Sigmoid colon (tissue), 3 donors: ENCODE data around the gene SND1.

Experiments
- CTCF ChIP-seq, 4 experiments: fragments of 450-650 bp in 3 of 4; fragments of 200-600 bp in 1 of 4; IDR thresholded peaks; one replicate each; pipeline ENCODE4 v1.5.1; 2016 to 2019; ENCODE audit warnings: antibody characterized with exemption in 4 of 4, mild to moderate bottlenecking in 3 of 4, moderate library complexity in 2 of 4
- POLR2A ChIP-seq, 2 donors: fragments of 450-650 bp; IDR thresholded peaks; one replicate each; pipeline ENCODE4 v1.6.1; 2016; ENCODE audit warnings: antibody characterized with exemption in 2 of 2, mild to moderate bottlenecking in 2 of 2, moderate library complexity in 2 of 2

GRCh38 chr7:128116740-128117139, 464.7 kb downstream of the SND1 start:
- no peak for TF ChIP-seq CTCF (IDR thresholded peaks at IDR 0.05)
- no peak for TF ChIP-seq POLR2A (IDR thresholded peaks at IDR 0.05)
